ENCODE measurements around the gene QARS1.
A peak's percentile ranks its signal among the peaks of the same experiment; 100 is the strongest.

QARS1 gene

DNA sequence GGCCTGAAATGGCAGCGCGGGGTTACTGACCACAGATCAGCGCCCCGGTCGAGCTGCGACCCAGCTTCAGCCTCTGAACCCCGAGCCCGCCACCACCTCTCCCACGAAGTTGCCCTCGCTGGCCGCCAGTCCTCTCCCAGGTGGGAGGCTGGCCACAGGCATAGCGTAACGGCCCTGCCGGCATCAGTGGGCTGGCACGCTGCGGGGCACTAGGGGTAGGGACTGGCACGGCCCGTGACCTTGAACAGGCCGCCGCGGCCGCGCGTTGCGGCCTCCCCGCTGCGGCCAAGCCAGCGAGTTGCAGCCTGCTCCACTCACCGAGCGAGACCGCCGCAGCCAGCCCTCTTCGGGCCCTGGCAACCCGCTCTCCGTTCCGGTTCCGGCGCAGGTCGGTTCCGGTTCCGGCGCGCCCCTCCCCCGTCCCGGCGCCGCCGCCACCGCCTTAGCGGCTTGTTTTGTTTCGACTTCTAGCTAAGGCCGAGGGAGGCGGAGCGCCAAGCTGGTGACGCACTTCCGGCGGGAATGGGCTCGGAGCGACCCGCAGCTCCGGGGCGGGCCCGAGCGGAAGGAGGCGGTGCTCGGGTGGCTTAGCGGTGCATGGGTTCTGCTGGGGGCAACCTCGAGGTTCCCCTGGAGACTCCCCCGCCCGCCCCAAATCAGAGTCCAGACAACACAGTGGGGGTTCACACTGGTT lies 16.0 kb upstream of the QARS1 start, which contains the start of gene USP19:
TSS of gene USP19 (minus strand) at position 386 of the 694 bp plus-strand sequence. CDS start 1,678 bp downstream, outside the sequence.
- DNase-seq (ENCODE audit: low read depth): peak; percentile 90

DNA sequence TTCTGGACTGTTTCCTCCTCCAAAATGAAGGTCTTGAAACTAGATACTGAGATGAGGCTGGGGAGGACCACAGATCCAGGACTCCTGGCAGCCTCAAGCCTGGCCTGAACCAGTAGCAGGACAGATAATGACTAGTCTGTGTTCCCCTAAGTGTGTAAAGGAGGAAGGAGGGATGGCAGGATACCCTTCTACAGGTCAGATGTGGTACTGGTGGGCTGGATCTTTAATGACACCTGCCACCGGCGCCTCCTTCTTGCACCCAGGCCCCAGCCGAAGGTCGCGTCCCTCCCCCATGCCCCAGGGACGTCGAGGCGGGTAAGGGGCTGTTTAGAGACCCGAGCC lies 15.5 kb upstream of the QARS1 start:
- DNase-seq (ENCODE audit: low read depth): no peak

DNA sequence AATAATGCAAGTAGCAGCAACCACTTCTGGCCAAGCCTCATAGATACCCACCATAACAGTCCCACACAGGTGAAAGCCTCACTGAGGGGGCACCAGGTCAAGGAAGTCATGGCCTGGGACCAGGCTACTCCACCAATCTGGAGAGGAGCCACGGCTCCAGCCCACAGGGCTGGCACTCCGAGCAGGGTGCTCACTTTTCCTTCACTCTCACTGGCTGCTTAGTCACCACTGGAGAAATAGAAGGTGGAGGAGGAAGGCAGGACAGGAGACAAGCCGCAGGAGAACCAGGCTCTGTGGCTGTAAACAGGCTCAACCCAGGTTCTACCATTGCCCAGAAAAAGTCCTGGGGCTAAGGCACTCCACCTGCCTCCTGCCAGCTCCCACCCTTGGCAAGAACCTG lies 14.9 kb upstream of the QARS1 start:
- no peak for DNase-seq (ENCODE audit: low read depth)

- no peak for DNase-seq (ENCODE audit: low read depth)
These were observed 14.5 kb upstream of the QARS1 start for GRCh38 chr3:49119036-49119435.

DNA sequence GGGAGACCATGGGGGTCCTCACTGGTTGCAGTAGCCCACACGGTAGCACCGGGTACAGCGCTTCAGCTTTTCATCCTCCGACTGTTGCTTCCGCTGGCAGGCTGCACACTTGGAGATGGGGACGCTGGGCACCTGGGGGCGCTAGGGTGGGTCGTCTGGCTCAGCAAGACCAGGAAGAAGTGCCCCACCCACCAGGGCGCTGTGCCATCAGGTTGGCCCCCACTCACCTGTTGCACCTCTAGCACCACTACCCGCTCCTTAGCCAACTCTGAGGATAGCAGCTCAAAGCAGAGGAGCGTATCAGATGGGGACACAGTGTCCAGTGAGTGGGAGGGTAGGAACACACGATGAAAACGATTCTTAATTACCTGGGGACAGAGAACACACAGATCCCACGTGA lies 7.7 kb upstream of the QARS1 start:
- DNase-seq (ENCODE audit: low read depth): no peak

- DNase-seq (ENCODE audit: low read depth): no peak
These were observed 6.8 kb upstream of the QARS1 start for GRCh38 chr3:49111347-49111746.

- DNase-seq (ENCODE audit: low read depth): no peak
These were observed 6.2 kb upstream of the QARS1 start for GRCh38 chr3:49110780-49111179.

GRCh38 chr3:49108346-49108745 lies 3.8 kb upstream of the QARS1 start:
- DNase-seq (ENCODE audit: low read depth): no peak

GRCh38 chr3:49104052-49104426 lies 518 bp downstream of the QARS1 start:
- no peak for DNase-seq (ENCODE audit: low read depth)

GRCh38 chr3:49100046-49100615 lies 4.4 kb downstream of the QARS1 start:
- no peak for DNase-seq (ENCODE audit: low read depth)

GRCh38 chr3:49098910-49099630 lies 5.5 kb downstream of the QARS1 start:
- no peak for DNase-seq (ENCODE audit: low read depth)

DNA sequence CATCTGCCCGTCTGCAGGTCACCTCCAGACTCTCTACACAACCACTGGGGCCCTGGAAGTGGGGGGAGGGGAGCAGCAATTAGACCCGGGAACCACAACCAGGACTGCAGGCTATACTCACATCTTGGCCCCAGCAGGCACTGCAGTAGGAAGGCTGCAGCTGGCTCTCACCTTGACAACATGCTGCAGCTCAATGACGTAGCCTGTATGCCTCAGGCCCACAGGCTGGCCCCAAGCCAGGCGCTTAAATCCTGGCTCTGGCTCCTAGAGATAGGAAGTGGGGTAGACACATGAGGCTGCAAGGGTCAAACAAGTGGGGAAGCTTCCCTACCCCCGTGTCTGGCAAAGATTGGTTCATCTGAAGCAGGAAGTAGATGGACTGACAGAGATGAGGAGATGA lies 6.1 kb downstream of the QARS1 start:
- no peak for DNase-seq (ENCODE audit: low read depth)

DNA sequence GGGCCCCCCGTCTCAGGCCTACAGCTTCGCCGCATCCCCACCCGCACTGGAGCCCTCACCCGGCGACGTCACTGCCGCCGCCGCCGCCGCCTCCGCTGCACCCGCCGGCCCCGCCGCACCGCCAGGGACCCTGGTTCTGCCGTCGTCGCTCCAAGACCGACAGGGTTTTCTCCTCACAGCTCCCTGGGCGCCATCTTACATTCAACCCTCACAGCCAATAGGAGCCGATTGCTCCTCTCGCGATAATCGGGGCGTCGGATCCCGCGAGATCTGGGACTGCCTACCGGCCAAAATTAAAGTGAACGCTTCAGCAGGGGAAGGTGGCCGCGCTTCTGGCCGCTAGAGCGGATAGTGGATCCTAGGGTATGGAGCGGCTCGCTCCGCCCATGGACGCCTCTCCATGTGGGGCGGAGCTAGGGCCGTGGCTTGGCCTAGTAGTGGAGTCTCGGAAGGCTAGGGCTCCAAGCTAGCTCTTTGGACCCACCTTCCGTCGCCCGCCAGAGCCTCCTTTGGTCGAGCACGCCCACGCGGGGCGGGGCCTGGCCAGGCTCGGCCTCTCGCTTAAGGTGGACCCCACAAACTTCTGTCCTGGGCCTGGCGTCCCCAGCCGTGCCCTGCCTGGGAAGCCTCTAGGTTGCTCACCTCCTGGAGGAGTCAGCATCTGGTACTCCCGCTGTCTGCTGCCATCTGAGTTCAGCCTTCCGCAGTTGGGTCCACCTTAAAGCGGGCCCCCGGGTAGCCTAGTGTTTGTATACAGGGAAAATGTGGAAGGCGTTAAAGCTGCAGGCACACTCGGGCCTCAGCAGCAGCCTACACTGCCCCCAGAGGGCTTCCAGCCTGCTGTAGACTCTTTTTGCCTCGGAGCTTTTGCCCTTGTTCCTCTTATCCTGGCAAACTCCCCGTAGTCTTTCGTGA lies 10.4 kb downstream of the QARS1 start, which contains the start of gene QRICH1:
TSS of gene QRICH1 (minus strand) at position 219 of the 915 bp plus-strand sequence. CDS start 17,054 bp downstream, outside the sequence.
- DNase-seq (ENCODE audit: low read depth): peak; percentile 83

GRCh38 chr3:49092938-49093852 lies 11.4 kb downstream of the QARS1 start:
- DNase-seq (ENCODE audit: low read depth): peak; percentile 73

DNA sequence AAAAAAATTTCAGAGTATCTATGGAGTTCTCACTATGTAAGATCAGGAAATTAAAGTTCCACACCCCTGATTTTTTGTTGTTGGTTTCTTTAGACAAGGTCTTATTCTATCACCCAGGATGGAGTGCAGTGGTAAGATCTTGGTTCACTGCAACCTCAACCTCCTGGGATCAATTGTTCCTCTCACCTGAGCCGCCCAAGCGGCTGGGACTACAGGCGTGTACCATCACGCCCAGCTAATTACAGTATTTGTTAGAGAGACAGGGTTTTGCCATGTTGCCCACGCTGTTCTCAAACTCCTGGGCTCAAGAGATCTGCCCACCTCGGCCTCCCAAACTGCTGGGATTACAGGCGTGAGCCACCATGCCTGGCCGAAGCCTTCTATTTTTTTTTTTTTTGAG lies 23.1 kb downstream of the QARS1 start:
- DNase-seq (ENCODE audit: low read depth): no peak

GRCh38 chr3:49079270-49079669 lies 25.3 kb downstream of the QARS1 start:
- no peak for DNase-seq (ENCODE audit: low read depth)

- DNase-seq (ENCODE audit: low read depth): no peak
These were observed 27.9 kb downstream of the QARS1 start for GRCh38 chr3:49076646-49077045.

DNA sequence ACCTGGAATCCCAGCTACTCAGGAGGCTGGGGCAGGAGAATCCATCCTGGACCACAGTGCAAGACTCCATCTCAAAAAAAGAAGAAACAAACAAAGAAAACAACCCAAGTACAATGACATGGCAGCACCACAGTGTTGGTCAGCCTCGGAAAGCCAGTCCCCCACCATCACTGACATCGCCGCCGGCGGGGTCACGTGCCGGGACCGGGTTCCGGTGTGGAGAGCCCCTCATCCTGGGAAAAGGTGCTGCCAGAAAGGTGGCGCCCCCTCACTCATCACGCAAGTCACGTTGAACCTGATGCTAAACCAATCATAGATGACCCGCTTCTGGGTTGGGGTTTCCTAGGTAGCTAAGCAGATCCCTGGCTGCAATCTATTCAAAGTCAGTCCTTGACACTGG lies 28.4 kb downstream of the QARS1 start:
- DNase-seq (ENCODE audit: low read depth): no peak

GRCh38 chr3:49058011-49058410 lies 46.5 kb downstream of the QARS1 start:
- DNase-seq (ENCODE audit: low read depth): no peak

- DNase-seq (ENCODE audit: low read depth): no peak
These were observed 47.3 kb downstream of the QARS1 start for GRCh38 chr3:49057268-49057667.

DNA sequence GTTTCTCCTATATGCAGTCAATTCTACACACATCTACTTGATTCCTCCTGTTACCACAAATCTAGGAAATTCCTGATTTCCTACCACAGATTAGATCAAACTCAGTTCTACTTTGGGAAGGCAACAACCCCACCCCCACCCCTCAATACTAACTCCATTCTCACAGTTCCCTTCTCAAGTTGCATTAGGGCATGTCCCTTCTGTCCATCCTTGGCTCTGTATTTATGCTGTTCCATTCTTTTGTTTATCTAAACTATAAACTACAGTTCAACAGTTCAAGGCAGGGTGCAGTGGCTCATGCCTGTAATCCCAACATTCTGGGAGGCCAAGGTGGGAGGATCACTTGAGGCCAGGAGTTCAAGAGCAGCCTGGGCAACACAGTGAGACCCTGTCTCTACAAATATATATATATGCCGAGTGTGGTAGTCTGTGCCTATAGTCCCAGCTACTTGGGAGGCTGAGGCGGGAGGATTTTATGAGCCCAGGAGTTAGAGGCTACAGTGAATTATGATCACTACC lies 50.2 kb downstream of the QARS1 start:
- DNase-seq (ENCODE audit: low read depth): no peak

Measured in stimulated activated CD8-positive, alpha-beta memory T cell treated with anti-CD3 and anti-CD28 coated beads, Interleukin-15, amount 100 ng/mL, for 24 hours (primary cell).